ACC112 (cell line): ENCODE data around the gene QRFPR.
A peak's percentile ranks its signal among the peaks of the same experiment; 100 is the strongest.
"Not testable (repeated sequence)": the region's sequence is repeated elsewhere in the genome, so short reads cannot be mapped to it uniquely, and the experiment has no call there.

Source experiments
- H2AFZ ChIP-seq: fragments of 200-600 bp; sonication (generic); one replicate; pipeline ENCODE4 v1.6.0; 2017; ENCODE audit warnings: antibody characterized with exemption, low read length; ENCODE audit not compliant: unreplicated experiment
- H3K27ac ChIP-seq: fragments of 200-600 bp; sonication (generic); 2 replicates; pipeline ENCODE4 v1.5.1; 2014; ENCODE audit warnings: low read depth, mild to moderate bottlenecking, antibody characterized with exemption, low read length, moderate library complexity
- H3K27me3 ChIP-seq: fragments of 200-600 bp; sonication (generic); 2 replicates; pipeline ENCODE4 v1.6.1; 2014; ENCODE audit warnings: mild to moderate bottlenecking, antibody characterized with exemption, low read length, moderate library complexity, mixed read lengths; ENCODE audit not compliant: insufficient read depth
- H3K36me3 ChIP-seq: fragments of 200-600 bp; sonication (generic); 2 replicates; pipeline ENCODE4 v1.6.1; 2016; ENCODE audit warnings: mild to moderate bottlenecking, antibody characterized with exemption, low read length, moderate library complexity, mixed read lengths; ENCODE audit not compliant: insufficient read depth
- H3K4me1 ChIP-seq: fragments of 200-600 bp; sonication (generic); one replicate; pipeline ENCODE4 v1.6.1; 2016; ENCODE audit warnings: low read length, mixed read lengths; ENCODE audit not compliant: insufficient read depth, unreplicated experiment, control insufficient read depth
- H3K4me3 ChIP-seq: fragments of 200-600 bp; sonication (generic); 2 replicates; pipeline ENCODE4 v1.5.1; 2014; ENCODE audit warnings: mild to moderate bottlenecking, low read depth, low read length
- H3K79me2 ChIP-seq: fragments of 200-600 bp; sonication (generic); one replicate; pipeline ENCODE4 v1.6.0; 2016; ENCODE audit warnings: low read length; ENCODE audit not compliant: control insufficient read depth, unreplicated experiment, insufficient read depth

Gene QRFPR

DNA sequence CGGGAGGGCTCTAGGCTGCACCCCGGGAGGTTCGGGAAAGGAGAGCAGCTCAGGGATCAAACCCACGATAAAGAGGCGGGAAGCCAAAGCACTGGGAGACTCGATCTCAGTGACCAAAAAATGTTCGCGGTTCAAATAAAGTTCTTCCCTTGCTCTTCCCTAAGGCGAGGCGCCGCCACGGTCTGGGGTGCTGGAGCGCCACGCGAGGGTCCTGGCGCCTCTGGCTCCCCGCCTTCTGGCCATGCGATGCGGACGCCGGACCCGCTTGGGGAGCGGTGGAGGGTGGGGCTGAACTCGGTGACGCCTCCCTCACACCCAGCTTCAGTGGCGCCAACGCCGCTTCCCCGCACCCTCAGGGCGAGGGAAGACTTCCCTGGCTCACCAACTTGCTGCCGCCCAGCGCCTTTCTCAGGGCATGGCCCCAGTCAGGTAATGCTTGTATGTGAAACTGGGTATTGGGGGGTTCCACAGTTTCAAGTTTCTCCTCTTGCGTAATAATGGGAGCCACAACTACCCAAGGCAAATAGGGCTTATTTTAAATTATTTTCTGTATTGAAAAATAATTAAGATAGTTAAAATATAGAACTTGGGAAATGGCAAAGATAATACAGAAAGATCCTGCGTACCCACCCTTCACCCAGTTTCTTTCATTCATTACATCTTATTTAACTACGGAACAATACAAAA, at the start of gene QRFPR:
QRFPR (minus strand) TSS at position 243 of the 687 bp plus-strand sequence. CDS start 371 bp downstream, outside the sequence.
- Histone ChIP-seq H3K27ac (no peak within 1 kb of the TSS), H3K4me3 (peak within 1 kb of the TSS; percentile 77), H3K79me2 (no peaks in the 10 kb centered on the region), H2AFZ (peak within 1 kb of the TSS; percentile 85), H3K36me3 (no peaks in the 10 kb centered on the region), H3K4me1 (peaks cover 4% of the 10 kb centered on the region), H3K27me3 (peaks cover 62% of the 10 kb centered on the region)

DNA sequence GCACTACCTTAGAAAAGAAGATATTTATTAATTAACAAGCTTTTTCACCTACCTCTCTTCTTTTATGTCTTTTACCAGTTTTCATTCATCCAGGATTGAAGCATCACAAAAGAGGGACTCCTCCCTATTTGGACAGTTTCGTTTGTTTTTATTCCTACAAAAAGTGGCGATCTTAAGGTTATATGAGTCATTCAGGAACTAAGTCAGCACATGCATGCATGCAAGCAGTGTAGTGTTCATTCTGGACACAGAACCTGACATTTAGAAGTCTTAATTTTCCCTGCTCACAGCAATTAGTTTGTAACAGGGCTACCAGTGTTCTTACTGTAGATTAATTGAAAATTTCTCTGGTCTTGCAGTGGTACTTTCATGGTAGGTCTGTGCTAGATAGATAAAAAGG, 47.9 kb upstream of the QRFPR start:
- H3K4me3 ChIP-seq: peak overlapping the region; percentile 31; the same call in 1 of the 2 replicates

DNA sequence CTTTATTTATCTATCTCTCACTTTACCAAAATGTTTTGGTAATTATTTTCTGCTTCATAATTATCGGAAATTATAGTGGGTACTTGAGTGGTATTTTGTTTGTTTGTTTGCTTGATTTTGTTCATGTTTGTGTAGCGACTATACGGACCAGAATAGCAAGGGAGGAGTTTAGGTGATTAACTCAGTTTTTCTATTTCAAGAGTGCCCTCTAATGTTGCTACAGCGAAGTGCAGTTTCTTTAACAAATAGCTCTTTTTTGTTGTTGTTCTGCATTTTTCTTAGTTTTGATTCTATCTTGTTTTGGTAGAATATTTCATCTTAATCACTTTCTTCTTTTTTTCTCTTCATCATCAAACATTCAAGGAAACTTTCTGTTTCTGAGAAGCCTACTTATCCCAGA, 40.8 kb upstream of the QRFPR start:
- no peaks in the 10 kb centered on the region for H3K79me2 ChIP-seq
- no peak overlapping the region for H3K4me3 ChIP-seq
- H3K27ac ChIP-seq: no peak overlapping the region
- H3K27me3 ChIP-seq: peaks cover 6% of the 10 kb centered on the region; the same call in 1 of the 2 replicates
- no peaks in the 10 kb centered on the region for H3K36me3 ChIP-seq
- H2AFZ ChIP-seq: no peak overlapping the region
- no peaks in the 10 kb centered on the region for H3K4me1 ChIP-seq

More for the DNA sequence above, 47.9 kb upstream of the QRFPR start:
- Histone ChIP-seq H3K36me3 (no peaks in the 10 kb centered on the region), H3K79me2 (no peaks in the 10 kb centered on the region), H2AFZ (no peak overlapping the region), H3K27ac (peak overlapping the region; percentile 48), H3K27me3 (no peaks in the 10 kb centered on the region), H3K4me1 (peaks cover 11% of the 10 kb centered on the region)

DNA sequence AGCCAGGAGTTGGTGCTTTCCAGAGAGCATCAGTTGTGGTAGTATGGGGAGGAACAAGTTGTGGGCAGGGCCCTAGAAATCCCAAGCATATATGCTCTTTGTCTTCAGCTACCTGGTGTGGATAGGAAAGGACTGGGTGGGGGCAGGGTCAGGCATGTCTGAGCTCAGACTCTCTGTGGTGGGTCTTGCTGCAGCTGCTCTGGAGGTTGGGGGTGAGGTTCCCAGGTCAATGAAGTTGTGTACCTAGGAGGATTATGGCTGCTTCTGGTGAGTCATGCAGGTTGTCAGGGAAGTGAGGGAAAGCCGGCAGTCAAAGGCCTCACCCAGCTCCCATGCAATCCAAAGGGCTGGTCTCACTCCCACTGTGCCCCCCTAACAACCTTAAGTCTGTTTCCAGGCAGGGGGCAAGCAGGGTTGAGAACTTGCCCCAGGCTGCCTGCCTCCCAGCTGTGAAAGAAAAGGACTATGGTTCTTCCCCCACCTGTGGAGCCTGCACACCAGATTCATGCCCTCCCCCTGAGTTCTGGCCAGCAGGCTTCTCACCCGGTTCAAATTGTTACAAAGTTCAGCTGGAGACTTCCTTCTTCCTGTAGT, 30.4 kb upstream of the QRFPR start:
- Histone ChIP-seq H3K36me3 (no peaks in the 10 kb centered on the region), H3K4me3 (no peak overlapping the region), H3K79me2 (no peaks in the 10 kb centered on the region), H2AFZ (no peak overlapping the region), H3K4me1 (no peaks in the 10 kb centered on the region), H3K27ac (no peak overlapping the region), H3K27me3 (peaks cover 24% of the 10 kb centered on the region; the same call in 1 of the 2 replicates)

DNA sequence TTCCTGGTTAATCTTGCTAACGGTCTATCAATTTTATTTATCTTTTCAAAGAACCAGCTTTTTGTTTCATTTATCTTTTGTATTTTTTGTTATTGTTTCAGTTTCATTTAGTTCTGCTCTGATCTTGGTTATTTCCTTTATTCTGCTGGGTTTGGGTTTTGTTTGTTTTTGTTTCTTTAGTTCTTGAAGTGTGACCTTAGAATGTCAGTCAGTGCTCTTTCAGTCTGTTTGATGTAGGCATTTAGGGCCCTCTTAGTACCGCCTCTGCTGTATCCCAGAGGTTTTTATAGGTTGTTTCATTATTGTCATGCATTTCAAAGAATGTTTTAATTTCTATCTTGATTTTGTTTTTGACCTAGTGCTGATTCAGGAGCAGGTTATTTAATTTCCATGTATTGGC, 27.7 kb upstream of the QRFPR start:
- not testable (repeated sequence) for H3K36me3 ChIP-seq, H3K27ac ChIP-seq, H3K4me3 ChIP-seq, H3K4me1 ChIP-seq, H2AFZ ChIP-seq, H3K79me2 ChIP-seq
- peaks cover 16% of the 10 kb centered on the region; the same call in 1 of the 2 replicates for H3K27me3 ChIP-seq

DNA sequence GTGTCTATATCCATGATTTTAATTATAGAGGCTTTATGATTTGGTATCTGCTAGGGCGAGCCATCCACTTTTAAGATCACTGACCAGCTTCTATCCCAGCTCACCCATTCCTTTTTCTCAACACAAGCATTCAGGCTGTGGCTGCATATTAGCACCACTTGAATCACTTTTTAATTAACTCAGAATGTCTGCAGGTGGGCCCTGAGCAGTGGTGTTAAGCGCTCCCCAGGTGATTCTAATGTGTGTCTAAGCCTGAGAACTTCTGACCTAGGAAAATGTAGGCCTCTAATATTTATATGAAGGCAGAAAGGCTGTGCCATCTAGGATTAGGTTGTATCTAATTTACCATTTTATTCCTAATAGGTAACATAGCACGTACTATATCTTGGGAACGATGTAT, 19.8 kb upstream of the QRFPR start:
- Histone ChIP-seq H3K36me3 (no peaks in the 10 kb centered on the region), H3K27ac (no peak overlapping the region), H3K79me2 (no peaks in the 10 kb centered on the region), H3K27me3 (no peaks in the 10 kb centered on the region), H2AFZ (no peak overlapping the region), H3K4me3 (no peak overlapping the region), H3K4me1 (no peaks in the 10 kb centered on the region)

DNA sequence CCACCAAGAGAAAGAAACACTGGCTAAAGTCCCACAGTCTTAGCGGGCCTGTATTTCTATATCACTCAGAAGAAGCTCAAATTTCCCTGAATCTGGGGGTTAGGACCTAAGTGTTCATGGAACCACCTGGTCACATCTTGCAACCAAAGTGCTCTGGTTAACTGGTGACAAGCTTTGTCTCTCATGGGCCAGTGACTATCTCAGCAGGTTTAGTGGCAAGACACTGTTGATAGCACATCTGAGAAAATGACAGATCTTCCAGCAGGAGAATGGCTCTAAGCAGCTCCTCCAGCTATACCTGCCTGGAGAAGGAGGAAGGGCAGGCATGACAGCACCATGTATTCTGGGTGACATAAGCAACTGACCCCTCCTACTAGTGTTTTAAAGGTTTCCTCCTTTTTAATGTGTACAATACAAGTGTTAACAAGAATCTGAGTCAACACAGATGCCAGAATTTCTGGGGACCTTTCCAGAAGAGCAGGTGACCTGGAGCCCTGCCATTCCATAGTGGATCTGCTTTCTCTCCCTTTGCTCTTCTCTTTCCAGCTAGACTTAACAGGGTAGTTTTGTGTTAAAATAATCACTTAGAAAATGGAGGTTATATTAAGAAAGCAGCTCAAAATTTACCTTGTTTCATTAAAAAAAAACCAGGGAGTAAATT, 17.3 kb upstream of the QRFPR start:
- H3K79me2 ChIP-seq: no peaks in the 10 kb centered on the region
- no peak overlapping the region for H3K4me3 ChIP-seq
- no peaks in the 10 kb centered on the region for H3K4me1 ChIP-seq
- no peak overlapping the region for H2AFZ ChIP-seq
- no peaks in the 10 kb centered on the region for H3K36me3 ChIP-seq
- H3K27me3 ChIP-seq: peaks cover 6% of the 10 kb centered on the region; the same call in 1 of the 2 replicates
- no peak overlapping the region for H3K27ac ChIP-seq

DNA sequence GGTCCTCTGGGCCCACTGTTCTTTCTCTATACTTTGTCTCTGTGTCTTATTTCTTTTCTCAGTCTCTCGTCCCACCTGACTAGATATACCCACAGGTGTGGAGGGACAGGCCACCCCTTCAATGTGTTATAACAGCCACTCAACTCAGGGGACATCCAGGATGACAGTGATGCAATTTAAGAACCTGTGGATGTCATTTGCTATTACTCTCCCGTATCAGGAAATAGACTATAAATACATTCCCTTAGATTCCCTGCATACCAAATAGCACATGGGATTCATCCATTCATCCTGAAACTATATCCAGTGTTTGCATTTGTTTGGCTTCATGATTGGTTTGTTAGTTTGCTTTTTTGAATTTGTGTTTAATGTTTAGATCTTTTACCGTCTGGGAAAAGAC, 16.6 kb upstream of the QRFPR start:
- peaks cover 6% of the 10 kb centered on the region; the same call in 1 of the 2 replicates for H3K27me3 ChIP-seq
- H3K36me3 ChIP-seq: no peaks in the 10 kb centered on the region
- no peak overlapping the region for H2AFZ ChIP-seq
- no peaks in the 10 kb centered on the region for H3K79me2 ChIP-seq
- H3K4me3 ChIP-seq: no peak overlapping the region
- no peaks in the 10 kb centered on the region for H3K4me1 ChIP-seq
- no peak overlapping the region for H3K27ac ChIP-seq

DNA sequence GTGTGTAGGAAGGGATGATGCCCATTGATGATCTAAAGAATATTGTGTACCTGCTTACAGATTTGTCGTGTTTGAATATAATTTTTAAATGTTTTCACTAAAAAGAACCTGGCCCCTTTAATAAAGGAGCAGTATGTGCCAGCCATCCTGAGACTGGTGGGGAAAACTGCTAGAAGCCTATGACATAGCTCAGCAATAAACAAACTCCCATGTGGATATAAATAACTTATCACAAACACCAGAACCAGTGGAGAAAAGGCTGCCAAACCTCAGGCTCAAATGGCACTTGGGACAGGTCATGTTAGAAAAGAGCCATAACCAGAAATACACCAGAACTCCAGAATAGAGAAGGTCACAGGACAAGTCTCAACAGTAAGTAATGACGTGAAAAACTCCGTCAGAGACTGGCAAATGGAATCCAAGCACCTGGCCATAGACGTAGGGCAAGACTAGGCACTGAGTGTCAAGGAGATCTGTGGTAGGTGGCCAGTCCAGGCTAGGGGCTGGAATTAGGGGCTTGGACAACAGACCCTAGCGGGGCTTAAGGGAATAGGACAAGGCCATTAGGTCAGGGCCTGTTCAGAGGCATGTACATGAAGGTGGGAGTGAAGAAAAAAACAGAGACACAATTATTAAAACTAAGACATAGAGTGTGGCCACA, 11.7 kb upstream of the QRFPR start:
- no peaks in the 10 kb centered on the region for H3K4me1 ChIP-seq
- H3K79me2 ChIP-seq: no peaks in the 10 kb centered on the region
- no peak overlapping the region for H3K4me3 ChIP-seq
- no peak overlapping the region for H2AFZ ChIP-seq
- H3K27ac ChIP-seq: no peak overlapping the region
- peaks cover 16% of the 10 kb centered on the region for H3K27me3 ChIP-seq
- no peaks in the 10 kb centered on the region for H3K36me3 ChIP-seq

DNA sequence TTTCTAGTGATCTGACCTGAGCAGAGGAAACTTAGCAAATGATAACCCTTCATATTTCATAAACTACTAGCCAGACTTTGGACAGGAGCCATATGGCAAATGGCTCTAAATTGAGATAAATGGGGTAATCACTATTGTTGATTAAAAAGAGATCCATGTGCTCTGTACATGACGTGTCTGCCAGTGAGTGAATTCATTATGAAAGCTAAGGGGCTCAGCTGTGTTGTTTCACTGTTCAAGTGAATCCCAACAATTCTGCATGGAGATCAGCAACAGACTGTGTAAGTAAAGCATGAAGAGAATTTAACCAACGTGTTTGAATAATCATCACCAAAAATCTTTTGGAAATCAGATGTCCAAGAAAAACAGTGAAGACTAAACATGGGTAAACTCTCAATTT, 9.5 kb upstream of the QRFPR start:
- H3K27ac ChIP-seq: no peak overlapping the region
- no peaks in the 10 kb centered on the region for H3K4me1 ChIP-seq
- H3K36me3 ChIP-seq: no peaks in the 10 kb centered on the region
- H3K27me3 ChIP-seq: peaks cover 33% of the 10 kb centered on the region
- H2AFZ ChIP-seq: no peak overlapping the region
- no peaks in the 10 kb centered on the region for H3K79me2 ChIP-seq
- no peak overlapping the region for H3K4me3 ChIP-seq
